Esophagus squamous epithelium (tissue), 5 donors: ENCODE results near the gene RASGRF2. TPM values are rescaled to one million over a fixed set of nuclear protein-coding genes. Genes with fewer than 3 reads are reported as not detected.

ENCODE experiments used
- DNase-seq: peaks from one replicate; lab custom pipeline; 2025; lab: John Stamatoyannopoulos, UW
- H3K27ac ChIP-seq, 4 donors: fragments of 200-600 bp; sonication (generic); one replicate each; pipeline ENCODE4 v1.5.1; 2016 to 2019; ENCODE audit warnings: mild to moderate bottlenecking in 1 of 4
- H3K27me3 ChIP-seq, 4 donors: fragments of 200-600 bp; sonication (generic); 1 replicate in 3 of 4; 2 replicates in 1 of 4; pipeline versions ENCODE4 v1.5.1 to v1.6.0; 2017 to 2021; ENCODE audit warnings: antibody characterized with exemption in 1 of 4
- H3K36me3 ChIP-seq, 3 donors: fragments of 200-600 bp; sonication (generic); one replicate each; pipeline ENCODE4 v1.5.1; 2016 to 2019
- H3K4me1 ChIP-seq, 3 donors: fragments of 200-600 bp; sonication (generic); one replicate each; pipeline ENCODE4 v1.5.1; 2017 to 2019
- H3K4me3 ChIP-seq, 4 donors: fragments of 200-600 bp; sonication (generic); 1 replicate in 3 of 4; 2 replicates in 1 of 4; pipeline ENCODE4 v1.5.1; 2016 to 2019; ENCODE audit warnings: mild to moderate bottlenecking in 2 of 4, moderate library complexity in 1 of 4
- H3K9me3 ChIP-seq, 3 donors: fragments of 200-600 bp; sonication (generic); one replicate each; pipeline ENCODE4 v1.5.1; 2016 to 2019
- CTCF ChIP-seq, 6 experiments: fragments of 450-650 bp in 4 of 6; fragments of 200-600 bp in 2 of 6; sonication (generic) in 2 of 6; IDR thresholded peaks; one replicate each; pipeline ENCODE4 v1.5.1; 2016 to 2019; ENCODE audit warnings: antibody characterized with exemption in 6 of 6, mild to moderate bottlenecking in 4 of 6, moderate library complexity in 4 of 6
- POLR2A ChIP-seq, 4 donors: fragments of 450-650 bp; IDR thresholded peaks; one replicate each; pipeline ENCODE4 v1.6.1; 2017; ENCODE audit warnings: antibody characterized with exemption in 4 of 4, mild to moderate bottlenecking in 4 of 4, moderate library complexity in 3 of 4
- WGBS, 2 donors: methylation state at CpG; one replicate each; pipeline ENCODE4 v1.1.5; 2018; 5-methylcytosine and 5-hydroxymethylcytosine counted together
- intact Hi-C: fragments of 100-400 bp; cut with DNase I; formaldehyde crosslinking; loops from one replicate; pipeline ENCODE4 v1.15.0; 2022
- total RNA-seq, 4 donors: library from RNA; depleted of rRNA; stranded (reverse); fragments of >200 nt; gene quantifications; one replicate each; pipeline ENCODE4 v1.1.0, GENCODE V29; 2016
- donor health status: DM: yes; HTN: yes; CAD: no.

RASGRF2 gene
- total RNA-seq, 4 donors from 2014 or later: 0.49 to 3.2 (median 0.62) TPM

DNA sequence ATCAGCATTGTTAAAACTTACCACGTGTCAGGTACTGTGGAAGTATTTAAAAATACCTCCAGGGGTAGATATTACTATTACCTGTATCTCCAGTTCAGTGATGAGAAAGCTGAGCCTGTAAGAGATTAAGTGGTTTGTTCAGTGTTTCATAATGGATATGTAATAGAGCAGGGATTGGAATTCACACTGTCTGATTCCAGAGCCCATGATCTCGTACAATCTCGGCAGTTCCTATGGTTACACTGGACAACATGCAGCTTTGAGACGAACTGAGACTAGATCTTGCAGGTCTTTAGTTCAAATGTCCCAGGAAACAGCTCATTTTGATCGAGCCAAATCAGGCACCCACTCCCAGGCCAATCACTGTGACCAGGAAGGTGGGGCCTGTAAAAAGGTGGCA, 8.8 kb upstream of the RASGRF2 start:
- DNase-seq: no peak
- Histone ChIP-seq H3K4me3 (no peak overlapping the region), H3K36me3 (no peaks in the 10 kb centered on the region), H3K4me1 (no peaks in the 10 kb centered on the region), H3K27me3 (peaks cover 0 to 34% (median 0%) of the 10 kb centered on the region in 4 donors), H3K27ac (no peak overlapping the region), H3K9me3 (no peaks in the 10 kb centered on the region)
- TF ChIP-seq CTCF (IDR thresholded peaks at IDR 0.05): no peak
- no peak for TF ChIP-seq POLR2A (IDR thresholded peaks at IDR 0.05)
- intact Hi-C loops: no loop called here
- 74 to 81% methylated on average over 5 of the region's 5 CpGs for WGBS, 2 donors

DNA sequence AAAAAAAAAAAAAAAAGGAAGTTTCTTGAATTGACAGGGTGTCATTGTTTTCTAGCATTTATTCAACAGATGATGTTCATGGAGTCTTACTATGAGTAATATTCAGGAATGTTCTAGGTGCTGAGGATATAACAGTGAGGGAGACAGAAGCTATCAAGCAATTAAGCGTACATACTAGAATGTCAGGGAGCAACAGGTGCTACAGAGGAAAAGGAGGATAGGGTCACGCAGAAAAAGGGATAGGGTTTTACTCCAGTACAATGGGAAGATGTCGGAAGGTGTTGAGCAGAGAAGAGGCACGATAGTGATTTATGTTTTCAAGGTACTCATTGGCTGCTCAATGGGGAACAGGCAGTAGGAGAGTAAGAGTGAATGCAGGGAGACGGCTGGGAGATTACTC, 6.6 kb upstream of the RASGRF2 start:
- H3K9me3 ChIP-seq: no peaks in the 10 kb centered on the region
- DNase-seq: no peak
- H3K27ac ChIP-seq: no peak overlapping the region
- WGBS, 2 donors: 90% methylated on average over 5 of the region's 5 CpGs
- TF ChIP-seq CTCF (IDR thresholded peaks at IDR 0.05) (no peak), POLR2A (IDR thresholded peaks at IDR 0.05) (no peak)
- peaks cover 0 to 56% (median 0%) of the 10 kb centered on the region in 4 donors for H3K27me3 ChIP-seq
- peaks cover 0 to 2% (median 0%) of the 10 kb centered on the region in 3 donors for H3K4me1 ChIP-seq
- intact Hi-C loops: no loop called here
- H3K36me3 ChIP-seq: no peaks in the 10 kb centered on the region
- H3K4me3 ChIP-seq: no peak overlapping the region

- TF ChIP-seq CTCF (IDR thresholded peaks at IDR 0.05) (no peak), POLR2A (IDR thresholded peaks at IDR 0.05) (no peak)
- Histone ChIP-seq H3K4me3 (no peak overlapping the region), H3K27me3 (peaks cover 0 to 72% (median 0%) of the 10 kb centered on the region in 4 donors), H3K36me3 (no peaks in the 10 kb centered on the region), H3K4me1 (peaks cover 1 to 6% (median 2%) of the 10 kb centered on the region in 3 donors), H3K9me3 (no peaks in the 10 kb centered on the region), H3K27ac (no peak overlapping the region)
- WGBS, 2 donors: 63 to 81% methylated on average over 2 of the region's 2 CpGs
- DNase-seq: no peak
- intact Hi-C loops: no loop called here
These were observed 5.0 kb upstream of the RASGRF2 start for GRCh38 chr5:80955082-80955590.

DNA sequence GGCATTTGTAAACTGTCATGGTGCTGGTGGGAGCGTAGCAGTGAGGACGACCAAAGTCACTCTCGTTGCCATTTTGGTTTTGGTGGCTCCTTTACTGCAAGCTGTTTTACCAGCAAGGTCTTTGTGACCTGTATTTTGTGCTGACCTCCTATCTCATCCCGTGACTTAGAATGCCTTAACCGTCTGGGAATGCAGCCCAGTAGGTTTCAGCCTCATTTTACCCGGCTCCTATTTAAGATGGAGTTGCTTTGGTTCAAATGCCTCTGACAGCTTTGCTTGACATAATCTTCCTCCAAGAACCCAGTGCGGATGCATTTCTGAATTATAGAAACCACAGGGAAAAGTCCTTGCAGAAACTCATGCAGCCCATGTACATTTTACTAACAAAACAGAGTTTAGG, 3.9 kb upstream of the RASGRF2 start:
- TF ChIP-seq POLR2A (IDR thresholded peaks at IDR 0.05) (no peak), CTCF (IDR thresholded peaks at IDR 0.05) (no peak)
- no peak for DNase-seq
- Histone ChIP-seq H3K9me3 (no peaks in the 10 kb centered on the region), H3K4me1 (peaks cover 2 to 18% (median 10%) of the 10 kb centered on the region in 3 donors), H3K27me3 (peaks cover 0 to 83% (median 3%) of the 10 kb centered on the region in 4 donors), H3K4me3 (peak overlapping the region in 1 of 4 donors; percentile 23), H3K27ac (no peak overlapping the region), H3K36me3 (no peaks in the 10 kb centered on the region)
- 64 to 84% methylated on average over 7 of the region's 7 CpGs for WGBS, 2 donors
- intact Hi-C loops: no loop called here

DNA sequence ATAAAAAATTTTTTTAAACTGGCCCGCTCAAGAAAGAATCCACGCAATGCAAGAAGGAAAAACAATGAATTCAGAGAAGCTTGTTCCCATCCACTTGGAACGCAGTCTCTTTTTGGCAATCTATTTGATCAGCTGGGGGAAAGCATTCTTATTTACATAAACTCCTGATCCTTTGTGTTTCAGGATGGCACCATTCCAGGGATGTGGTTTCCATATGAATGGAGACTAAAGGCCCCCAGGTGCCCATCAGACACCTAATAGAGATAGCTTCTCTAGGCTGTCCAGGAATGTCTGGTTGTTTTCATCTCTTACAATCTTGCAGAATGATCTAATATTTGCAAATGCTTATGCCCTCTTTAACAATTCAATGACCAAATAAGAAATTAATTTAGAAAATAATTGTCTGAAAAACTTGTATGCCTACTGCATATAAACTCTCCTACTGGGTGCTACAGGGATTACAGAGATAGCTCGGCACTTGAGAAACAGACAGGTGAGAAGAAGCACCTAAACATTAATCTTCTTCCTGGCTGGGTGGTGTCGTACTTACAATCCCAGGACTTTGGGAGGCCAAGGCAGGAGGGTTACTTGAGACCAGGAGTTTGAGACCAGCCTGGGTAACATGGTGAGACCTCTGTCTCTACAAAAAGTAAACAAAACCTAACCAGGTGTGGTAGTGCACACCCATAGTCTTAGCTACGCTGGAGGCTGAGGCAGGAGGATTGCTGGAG, 3.0 kb upstream of the RASGRF2 start:
- peaks cover 0 to 92% (median 4%) of the 10 kb centered on the region in 4 donors for H3K27me3 ChIP-seq
- WGBS, 2 donors: 51 to 54% methylated on average over 5 to 6 of the region's 6 CpGs
- H3K4me1 ChIP-seq: peaks cover 2 to 18% (median 10%) of the 10 kb centered on the region in 3 donors
- H3K27ac ChIP-seq: no peak overlapping the region
- DNase-seq: no peak
- no peak overlapping the region for H3K4me3 ChIP-seq
- TF ChIP-seq POLR2A (IDR thresholded peaks at IDR 0.05) (no peak), CTCF (IDR thresholded peaks at IDR 0.05) (no peak)
- H3K9me3 ChIP-seq: no peaks in the 10 kb centered on the region
- H3K36me3 ChIP-seq: no peaks in the 10 kb centered on the region
- intact Hi-C loops: no loop called here
